CD4-positive, alpha-beta T cell (primary cell): ENCODE measurements around the gene RBM17. TPM values are rescaled to one million over a fixed set of nuclear protein-coding genes. Genes with fewer than 3 reads are reported as not detected.
"Not testable (repeated sequence)": the region's sequence is repeated elsewhere in the genome, so short reads cannot be mapped to it uniquely, and the experiment has no call there.

ENCODE experiments used
- ATAC-seq: fragments of 200-7000 bp; cut with Tn5 transposase; one replicate; pipeline ENCODE4 v1.10.0; 2022; ENCODE audit warnings: mild to moderate bottlenecking; ENCODE audit not compliant: poor library complexity
- CTCF ChIA-PET: fragments of 350-600 bp; sonication (Branson Sonifier 250); formaldehyde crosslinking; loops from one replicate; lab custom pipeline; 2021; ENCODE audit warnings: antibody characterized with exemption, inconsistent platforms; lab: Charles Lee
- POLR2A ChIA-PET: fragments of 350-600 bp; sonication (Branson Sonifier 250); formaldehyde crosslinking; loops from one replicate; lab custom pipeline; 2021; ENCODE audit warnings: antibody characterized with exemption, inconsistent platforms; lab: Charles Lee
- DNase-seq, 14 experiments: peaks; one replicate each; pipeline ENCODE4 v3.0.0-alpha.2; 2013 to 2020; ENCODE audit warnings: mixed read lengths in 2 of 14
- H3K27ac ChIP-seq, 2 donors: one replicate each; pipeline versions ENCODE4 v1.5.1 to v1.7.0; 2013; ENCODE audit warnings: low read length in 2 of 2, low read depth in 1 of 2, mild to moderate bottlenecking in 1 of 2
- H3K27me3 ChIP-seq, 2 experiments: 1 replicate in 1 of 2; 2 replicates in 1 of 2; pipeline versions ENCODE4 v1.6.1 to v1.7.0; 2013; ENCODE audit warnings: low read length in 2 of 2, control low read depth in 1 of 2, mild to moderate bottlenecking in 1 of 2, moderate library complexity in 1 of 2; ENCODE audit not compliant: insufficient read depth in 2 of 2, control insufficient read depth in 1 of 2
- H3K36me3 ChIP-seq: one replicate; pipeline ENCODE4 v1.6.1; 2013; ENCODE audit warnings: low read length, control low read depth; ENCODE audit not compliant: insufficient read depth
- H3K4me1 ChIP-seq: one replicate; pipeline ENCODE4 v1.6.1; 2013; ENCODE audit warnings: low read length, control low read depth; ENCODE audit not compliant: insufficient read depth
- H3K4me3 ChIP-seq: one replicate; pipeline ENCODE4 v1.5.1; 2013; ENCODE audit warnings: mild to moderate bottlenecking, low read length, moderate library complexity
- H3K9me3 ChIP-seq, 2 experiments: 1 replicate in 1 of 2; 2 replicates in 1 of 2; pipeline versions ENCODE4 v1.6.1 to v1.7.0; 2013; ENCODE audit warnings: low read length in 2 of 2, mild to moderate bottlenecking in 2 of 2, control low read depth in 1 of 2, moderate library complexity in 1 of 2; ENCODE audit not compliant: control insufficient read depth in 1 of 2, insufficient read depth in 1 of 2
- H3K27ac Mint-ChIP-seq: one replicate; pipeline ENCODE4 v1.8.0; 2020; ENCODE audit warnings: mixed read lengths
- H3K27me3 Mint-ChIP-seq: one replicate; pipeline ENCODE4 v1.8.0; 2021; ENCODE audit warnings: mixed read lengths
- H3K36me3 Mint-ChIP-seq: one replicate; pipeline ENCODE4 v1.8.0; 2021; ENCODE audit warnings: low read depth, mixed read lengths
- H3K4me1 Mint-ChIP-seq: one replicate; pipeline ENCODE4 v1.8.0; 2021; ENCODE audit warnings: low read depth, mixed read lengths
- H3K4me3 Mint-ChIP-seq: one replicate; pipeline ENCODE4 v1.8.0; 2020; ENCODE audit warnings: mild to moderate bottlenecking, mixed read lengths
- H3K9me3 Mint-ChIP-seq: one replicate; pipeline ENCODE4 v1.8.0; 2020; ENCODE audit warnings: mixed read lengths
- CTCF ChIP-seq: fragments of 200-600 bp; IDR thresholded peaks from one replicate; pipeline ENCODE4 v1.8.0; 2022; ENCODE audit warnings: antibody characterized with exemption, mild to moderate bottlenecking
- intact Hi-C, 2 experiments: fragments of 100-400 bp; cut with DNase I in 1 of 2; cut with micrococcal nuclease in 1 of 2; formaldehyde crosslinking; loops; one replicate each; pipeline versions ENCODE4 v1.15.1 to v1.9.0; 2023 to 2025; cut with DNase I, micrococcal nuclease
- total RNA-seq, 174 experiments: library from RNA in 2 of 174; stranded (reverse) in 2 of 174; gene quantifications; one replicate each; pipeline ENCODE4 v1.2.3 and lab custom pipeline; 2021 to 2026

The RBM17 gene
- total RNA-seq, 2 experiments from 2014 or later = 143 to 150 TPM

GRCh38 chr10:6124666-6125065, 35.8 kb downstream of the RBM17 start:
- ATAC-seq (no peak), DNase-seq (no peak)
- Histone ChIP-seq H3K4me1 (peaks cover 14% of the 10 kb centered on the region), H3K27me3 (no peaks in the 10 kb centered on the region), H3K4me3 (no peak overlapping the region), H3K9me3 (no peaks in the 10 kb centered on the region), H3K27ac (no peak overlapping the region), H3K36me3 (no peaks in the 10 kb centered on the region)
- no peaks in the 10 kb centered on the region for H3K27me3 Mint-ChIP-seq
- H3K36me3 Mint-ChIP-seq = no peaks in the 10 kb centered on the region
- no peaks in the 10 kb centered on the region for H3K9me3 Mint-ChIP-seq
- CTCF ChIA-PET = no interaction called here
- no peak for TF ChIP-seq CTCF
- POLR2A ChIA-PET = interaction anchor here (1.0 to 1.1 kb wide), 2 partner anchors 20 to 277 kb away, joined by 3 to 4 read pairs; no protein-coding TSS in a partner anchor
- H3K27ac Mint-ChIP-seq = no peak overlapping the region
- no peak overlapping the region for H3K4me3 Mint-ChIP-seq
- peaks cover 14% of the 10 kb centered on the region for H3K4me1 Mint-ChIP-seq
- intact Hi-C loops = no loop called here

GRCh38 chr10:6127461-6127860, 38.6 kb downstream of the RBM17 start:
- H3K4me3 ChIP-seq, H3K36me3 Mint-ChIP-seq, CTCF ChIA-PET, DNase-seq, POLR2A ChIA-PET, H3K27ac Mint-ChIP-seq, H3K36me3 ChIP-seq, H3K4me3 Mint-ChIP-seq, H3K9me3 Mint-ChIP-seq, H3K27me3 ChIP-seq, ATAC-seq, intact Hi-C loops, H3K27ac ChIP-seq, H3K27me3 Mint-ChIP-seq, H3K9me3 ChIP-seq: not testable (repeated sequence)
- H3K4me1 Mint-ChIP-seq = peaks cover 18% of the 10 kb centered on the region
- peaks cover 31% of the 10 kb centered on the region for H3K4me1 ChIP-seq

- no peak for TF ChIP-seq CTCF
- intact Hi-C loops = no loop called here
- Mint-ChIP-seq H3K4me1 (peaks cover 18% of the 10 kb centered on the region), H3K36me3 (no peaks in the 10 kb centered on the region), H3K27ac (no peak overlapping the region), H3K9me3 (no peaks in the 10 kb centered on the region), H3K27me3 (no peaks in the 10 kb centered on the region), H3K4me3 (no peak overlapping the region)
- Histone ChIP-seq H3K36me3 (no peaks in the 10 kb centered on the region), H3K4me3 (no peak overlapping the region), H3K9me3 (no peaks in the 10 kb centered on the region), H3K27ac (no peak overlapping the region), H3K4me1 (peaks cover 31% of the 10 kb centered on the region), H3K27me3 (no peaks in the 10 kb centered on the region)
- DNase-seq (no peak), ATAC-seq (no peak)
- POLR2A ChIA-PET = no interaction called here
- CTCF ChIA-PET = no interaction called here
Observed at GRCh38 chr10:6128087-6128486, 39.3 kb downstream of the RBM17 start.

GRCh38 chr10:6128591-6129251, 39.9 kb downstream of the RBM17 start:
- ChIA-PET CTCF (interaction anchor here (1.0 kb wide), 1 partner anchor 74 kb away, joined by 3 read pairs; the partner anchor contains the start of gene PFKFB3), POLR2A (no interaction called here)
- H3K27ac ChIP-seq = no peak overlapping the region
- no peaks in the 10 kb centered on the region for H3K36me3 Mint-ChIP-seq
- no peak overlapping the region for H3K27ac Mint-ChIP-seq
- TF ChIP-seq CTCF = no peak
- peak in 2 of 14 experiments; percentile 34 to 41 for DNase-seq
- no peak for ATAC-seq
- no peak overlapping the region for H3K4me3 ChIP-seq
- H3K4me1 Mint-ChIP-seq = peaks cover 18% of the 10 kb centered on the region
- H3K4me3 Mint-ChIP-seq = no peak overlapping the region
- no peaks in the 10 kb centered on the region for H3K27me3 ChIP-seq
- H3K9me3 ChIP-seq = no peaks in the 10 kb centered on the region
- H3K36me3 ChIP-seq = no peaks in the 10 kb centered on the region
- intact Hi-C loops = no loop called here
- H3K4me1 ChIP-seq = peaks cover 31% of the 10 kb centered on the region
- H3K9me3 Mint-ChIP-seq = no peaks in the 10 kb centered on the region
- H3K27me3 Mint-ChIP-seq = no peaks in the 10 kb centered on the region
